ENCODE results near the gene POU1F1.
A peak's percentile ranks its signal among the peaks of the same experiment; 100 is the strongest.
"Not testable (repeated sequence)": the region's sequence is repeated elsewhere in the genome, so short reads cannot be mapped to it uniquely, and the experiment has no call there.

Gene POU1F1

GRCh38 chr3:87248231-87248630 lies 28.2 kb downstream of the POU1F1 start:
- not testable (repeated sequence) for H3K27ac ChIP-seq (ENCODE audit: low read depth, low read length); H3K9me3 ChIP-seq (ENCODE audit: low read length); H3K9ac ChIP-seq (ENCODE audit: low read length); H3K4me3 ChIP-seq (ENCODE audit: low read depth in 1 of 2, low read length in 2 of 2); H3K4me1 ChIP-seq (ENCODE audit: insufficient read depth, low read length); H3K27me3 ChIP-seq (ENCODE audit: control insufficient read depth in 1 of 2, insufficient read depth in 2 of 2, low read length in 2 of 2)
- H3K36me3 ChIP-seq (ENCODE audit: insufficient read depth, low read length), result peaks cover 15% of the 10 kb centered on the region

- Histone ChIP-seq H3K27ac (ENCODE audit: low read depth, low read length) (no peak overlapping the region), H3K4me3 (ENCODE audit: low read depth in 1 of 2, low read length in 2 of 2) (no peak overlapping the region), H3K4me1 (ENCODE audit: insufficient read depth, low read length) (no peaks in the 10 kb centered on the region), H3K27me3 (ENCODE audit: control insufficient read depth in 1 of 2, insufficient read depth in 2 of 2, low read length in 2 of 2) (no peaks in the 10 kb centered on the region), H3K36me3 (ENCODE audit: insufficient read depth, low read length) (peaks cover 15% of the 10 kb centered on the region), H3K9ac (ENCODE audit: low read length) (no peak overlapping the region), H3K9me3 (ENCODE audit: low read length) (no peaks in the 10 kb centered on the region)
These were observed 29.0 kb downstream of the POU1F1 start for GRCh38 chr3:87247430-87247773.

GRCh38 chr3:87246662-87247429 lies 29.5 kb downstream of the POU1F1 start:
- H3K36me3 ChIP-seq (ENCODE audit: insufficient read depth, low read length), result peaks cover 15% of the 10 kb centered on the region
- H3K27ac ChIP-seq (ENCODE audit: low read depth, low read length), result no peak overlapping the region
- H3K27me3 ChIP-seq (ENCODE audit: control insufficient read depth in 1 of 2, insufficient read depth in 2 of 2, low read length in 2 of 2), result no peaks in the 10 kb centered on the region
- H3K4me1 ChIP-seq (ENCODE audit: insufficient read depth, low read length), result no peaks in the 10 kb centered on the region
- H3K9me3 ChIP-seq (ENCODE audit: low read length), result no peaks in the 10 kb centered on the region
- no peak overlapping the region for H3K4me3 ChIP-seq (ENCODE audit: low read depth in 1 of 2, low read length in 2 of 2)
- no peak overlapping the region for H3K9ac ChIP-seq (ENCODE audit: low read length)

- H3K9ac ChIP-seq (ENCODE audit: low read length), result no peak overlapping the region
- no peaks in the 10 kb centered on the region for H3K36me3 ChIP-seq (ENCODE audit: insufficient read depth, low read length)
- H3K9me3 ChIP-seq (ENCODE audit: low read length), result no peaks in the 10 kb centered on the region
- H3K27ac ChIP-seq (ENCODE audit: low read depth, low read length), result no peak overlapping the region
- no peak overlapping the region for H3K4me3 ChIP-seq (ENCODE audit: low read depth in 1 of 2, low read length in 2 of 2)
- H3K4me1 ChIP-seq (ENCODE audit: insufficient read depth, low read length), result no peaks in the 10 kb centered on the region
- no peaks in the 10 kb centered on the region for H3K27me3 ChIP-seq (ENCODE audit: control insufficient read depth in 1 of 2, insufficient read depth in 2 of 2, low read length in 2 of 2)
These were observed 40.3 kb downstream of the POU1F1 start for GRCh38 chr3:87236093-87236492.

GRCh38 chr3:87233805-87234204 lies 42.6 kb downstream of the POU1F1 start:
- H3K27me3 ChIP-seq (ENCODE audit: control insufficient read depth in 1 of 2, insufficient read depth in 2 of 2, low read length in 2 of 2), result no peaks in the 10 kb centered on the region
- H3K27ac ChIP-seq (ENCODE audit: low read depth, low read length), result no peak overlapping the region
- no peak overlapping the region for H3K9ac ChIP-seq (ENCODE audit: low read length)
- peaks cover 6% of the 10 kb centered on the region for H3K4me1 ChIP-seq (ENCODE audit: insufficient read depth, low read length)
- no peak overlapping the region for H3K4me3 ChIP-seq (ENCODE audit: low read depth in 1 of 2, low read length in 2 of 2)
- no peaks in the 10 kb centered on the region for H3K36me3 ChIP-seq (ENCODE audit: insufficient read depth, low read length)
- H3K9me3 ChIP-seq (ENCODE audit: low read length), result no peaks in the 10 kb centered on the region

- Histone ChIP-seq H3K36me3 (ENCODE audit: insufficient read depth, low read length) (no peaks in the 10 kb centered on the region), H3K4me3 (ENCODE audit: low read depth in 1 of 2, low read length in 2 of 2) (peak overlapping the region in 1 of 2 donors; percentile 92), H3K27me3 (ENCODE audit: control insufficient read depth in 1 of 2, insufficient read depth in 2 of 2, low read length in 2 of 2) (no peaks in the 10 kb centered on the region), H3K27ac (ENCODE audit: low read depth, low read length) (no peak overlapping the region), H3K4me1 (ENCODE audit: insufficient read depth, low read length) (peaks cover 27% of the 10 kb centered on the region), H3K9ac (ENCODE audit: low read length) (no peak overlapping the region), H3K9me3 (ENCODE audit: low read length) (no peaks in the 10 kb centered on the region)
These were observed 47.3 kb downstream of the POU1F1 start for GRCh38 chr3:87229113-87229512.

GRCh38 chr3:87228316-87228715 lies 48.1 kb downstream of the POU1F1 start:
- H3K9ac ChIP-seq (ENCODE audit: low read length), result peak overlapping the region; percentile 14
- no peaks in the 10 kb centered on the region for H3K27me3 ChIP-seq (ENCODE audit: control insufficient read depth in 1 of 2, insufficient read depth in 2 of 2, low read length in 2 of 2)
- no peak overlapping the region for H3K27ac ChIP-seq (ENCODE audit: low read depth, low read length)
- H3K36me3 ChIP-seq (ENCODE audit: insufficient read depth, low read length), result no peaks in the 10 kb centered on the region
- peaks cover 27% of the 10 kb centered on the region for H3K4me1 ChIP-seq (ENCODE audit: insufficient read depth, low read length)
- H3K4me3 ChIP-seq (ENCODE audit: low read depth in 1 of 2, low read length in 2 of 2), result peak overlapping the region in 1 of 2 donors; percentile 92
- H3K9me3 ChIP-seq (ENCODE audit: low read length), result no peaks in the 10 kb centered on the region

- Histone ChIP-seq H3K4me1 (ENCODE audit: insufficient read depth, low read length) (peaks cover 27% of the 10 kb centered on the region), H3K4me3 (ENCODE audit: low read depth in 1 of 2, low read length in 2 of 2) (peak overlapping the region; percentile 92 to 96), H3K9me3 (ENCODE audit: low read length) (no peaks in the 10 kb centered on the region), H3K27ac (ENCODE audit: low read depth, low read length) (peak overlapping the region; percentile 92), H3K36me3 (ENCODE audit: insufficient read depth, low read length) (no peaks in the 10 kb centered on the region), H3K9ac (ENCODE audit: low read length) (peak overlapping the region; percentile 92), H3K27me3 (ENCODE audit: control insufficient read depth in 1 of 2, insufficient read depth in 2 of 2, low read length in 2 of 2) (no peaks in the 10 kb centered on the region)
These were observed 48.6 kb downstream of the POU1F1 start for GRCh38 chr3:87227835-87228144.

GRCh38 chr3:87227104-87227834 lies 49.1 kb downstream of the POU1F1 start, which contains the start of gene CHMP2B:
TSS of gene CHMP2B (plus strand) at chr3:87227309. CDS start at chr3:87227523, 214 bp downstream.
- H3K27me3 ChIP-seq (ENCODE audit: control insufficient read depth in 1 of 2, insufficient read depth in 2 of 2, low read length in 2 of 2), result no peaks in the 10 kb centered on the region
- no peaks in the 10 kb centered on the region for H3K36me3 ChIP-seq (ENCODE audit: insufficient read depth, low read length)
- no peaks in the 10 kb centered on the region for H3K9me3 ChIP-seq (ENCODE audit: low read length)
- H3K9ac ChIP-seq (ENCODE audit: low read length), result peak within 1 kb of the TSS; percentile 92
- H3K27ac ChIP-seq (ENCODE audit: low read depth, low read length), result peak within 1 kb of the TSS; percentile 92
- peak within 1 kb of the TSS; percentile 92 to 96 for H3K4me3 ChIP-seq (ENCODE audit: low read depth in 1 of 2, low read length in 2 of 2)
- peaks cover 27% of the 10 kb centered on the region for H3K4me1 ChIP-seq (ENCODE audit: insufficient read depth, low read length)

- no peaks in the 10 kb centered on the region for H3K27me3 ChIP-seq (ENCODE audit: control insufficient read depth in 1 of 2, insufficient read depth in 2 of 2, low read length in 2 of 2)
- H3K9me3 ChIP-seq (ENCODE audit: low read length), result no peaks in the 10 kb centered on the region
- no peak overlapping the region for H3K4me3 ChIP-seq (ENCODE audit: low read depth in 1 of 2, low read length in 2 of 2)
- H3K9ac ChIP-seq (ENCODE audit: low read length), result no peak overlapping the region
- H3K4me1 ChIP-seq (ENCODE audit: insufficient read depth, low read length), result peaks cover 27% of the 10 kb centered on the region
- H3K27ac ChIP-seq (ENCODE audit: low read depth, low read length), result no peak overlapping the region
- no peaks in the 10 kb centered on the region for H3K36me3 ChIP-seq (ENCODE audit: insufficient read depth, low read length)
These were observed 50.7 kb downstream of the POU1F1 start for GRCh38 chr3:87225659-87226058.

- Histone ChIP-seq H3K9ac (ENCODE audit: low read length) (no peak overlapping the region), H3K4me3 (ENCODE audit: low read depth in 1 of 2, low read length in 2 of 2) (no peak overlapping the region), H3K36me3 (ENCODE audit: insufficient read depth, low read length) (no peaks in the 10 kb centered on the region), H3K4me1 (ENCODE audit: insufficient read depth, low read length) (no peaks in the 10 kb centered on the region), H3K27ac (ENCODE audit: low read depth, low read length) (no peak overlapping the region), H3K27me3 (ENCODE audit: control insufficient read depth in 1 of 2, insufficient read depth in 2 of 2, low read length in 2 of 2) (no peaks in the 10 kb centered on the region), H3K9me3 (ENCODE audit: low read length) (no peaks in the 10 kb centered on the region)
These were observed 56.8 kb downstream of the POU1F1 start for GRCh38 chr3:87219611-87220010.

GRCh38 chr3:87218560-87218959 lies 57.8 kb downstream of the POU1F1 start:
- Histone ChIP-seq H3K9me3 (ENCODE audit: low read length) (no peaks in the 10 kb centered on the region), H3K36me3 (ENCODE audit: insufficient read depth, low read length) (no peaks in the 10 kb centered on the region), H3K27me3 (ENCODE audit: control insufficient read depth in 1 of 2, insufficient read depth in 2 of 2, low read length in 2 of 2) (no peaks in the 10 kb centered on the region)

More at GRCh38 chr3:87218560-87218959, 57.8 kb downstream of the POU1F1 start:
- no peak overlapping the region for H3K9ac ChIP-seq (ENCODE audit: low read length)
- H3K27ac ChIP-seq (ENCODE audit: low read depth, low read length), result no peak overlapping the region
- H3K4me1 ChIP-seq (ENCODE audit: insufficient read depth, low read length), result no peaks in the 10 kb centered on the region
- no peak overlapping the region for H3K4me3 ChIP-seq (ENCODE audit: low read depth in 1 of 2, low read length in 2 of 2)

All from muscle layer of colon (tissue), 2 donors.